EL (cell line): ENCODE results near the gene SDK1.

Experiments
- DNase-seq: peaks from one replicate; pipeline ENCODE4 v3.0.0-alpha.2; 2016

Gene SDK1

GRCh38 chr7:3594901-3595300 is 293.8 kb downstream of the SDK1 start:
- no peak for DNase-seq

- DNase-seq, result no peak
Measured at GRCh38 chr7:3598854-3599253, 297.8 kb downstream of the SDK1 start.

- DNase-seq, result no peak
Measured at GRCh38 chr7:3605222-3605621, 304.2 kb downstream of the SDK1 start.

- no peak for DNase-seq
Measured at GRCh38 chr7:3606436-3606835, 305.4 kb downstream of the SDK1 start.

GRCh38 chr7:3607847-3608246 is 306.8 kb downstream of the SDK1 start:
- DNase-seq, result no peak

- no peak for DNase-seq
Measured at GRCh38 chr7:3616306-3616705, 315.3 kb downstream of the SDK1 start.

- no peak for DNase-seq
Measured at GRCh38 chr7:3630081-3630480, 329.0 kb downstream of the SDK1 start.

GRCh38 chr7:3634396-3634795 is 333.3 kb downstream of the SDK1 start:
- DNase-seq, result no peak

GRCh38 chr7:3636131-3636860 is 335.2 kb downstream of the SDK1 start:
- no peak for DNase-seq

- DNase-seq, result no peak
Measured at GRCh38 chr7:3639253-3639652, 338.2 kb downstream of the SDK1 start.

GRCh38 chr7:3641582-3641981 is 340.5 kb downstream of the SDK1 start:
- DNase-seq, result no peak

- no peak for DNase-seq
Measured at GRCh38 chr7:3643091-3643490, 342.0 kb downstream of the SDK1 start.

GRCh38 chr7:3648276-3648675 is 347.2 kb downstream of the SDK1 start:
- no peak for DNase-seq

- no peak for DNase-seq
Measured at GRCh38 chr7:3649250-3649649, 348.2 kb downstream of the SDK1 start.

- no peak for DNase-seq
Measured at GRCh38 chr7:3649678-3650440, 348.8 kb downstream of the SDK1 start.

GRCh38 chr7:3650844-3651243 is 349.8 kb downstream of the SDK1 start:
- DNase-seq, result no peak

- no peak for DNase-seq
Measured at GRCh38 chr7:3655635-3656034, 354.6 kb downstream of the SDK1 start.

- DNase-seq, result no peak
Measured at GRCh38 chr7:3657206-3657605, 356.2 kb downstream of the SDK1 start.

GRCh38 chr7:3668743-3669142 is 367.7 kb downstream of the SDK1 start:
- no peak for DNase-seq

GRCh38 chr7:3670898-3671297 is 369.8 kb downstream of the SDK1 start:
- no peak for DNase-seq

GRCh38 chr7:3673524-3673923 is 372.5 kb downstream of the SDK1 start:
- DNase-seq, result no peak

GRCh38 chr7:3678314-3678810 is 377.3 kb downstream of the SDK1 start:
- DNase-seq, result no peak

GRCh38 chr7:3682028-3682710 is 381.1 kb downstream of the SDK1 start:
- DNase-seq, result no peak
